Putamen (tissue), 1 donor: ENCODE measurements around the gene CFD.
"Not testable (repeated sequence)": the region's sequence is repeated elsewhere in the genome, so short reads cannot be mapped to it uniquely, and the experiment has no call there.

ENCODE experiments used
- DNase-seq: peaks from one replicate; pipeline ENCODE4 v3.0.0-alpha.2; 2016; ENCODE audit warnings: low spot score

CFD gene

GRCh38 chr19:825897-826644 lies 33.4 kb upstream of the CFD start:
- no peak for DNase-seq

GRCh38 chr19:827314-827709 lies 32.2 kb upstream of the CFD start:
- no peak for DNase-seq

GRCh38 chr19:827710-828321 lies 31.6 kb upstream of the CFD start, which contains the start of gene AZU1:
Gene AZU1 (plus strand): TSS chr19:827837. CDS start chr19:827847, 10 bp downstream.
- no peak for DNase-seq

- no peak for DNase-seq
These were observed 30.2 kb upstream of the CFD start for GRCh38 chr19:829129-829758.

- no peak for DNase-seq
These were observed 27.8 kb upstream of the CFD start for GRCh38 chr19:831407-832369.

GRCh38 chr19:834216-834615 lies 25.2 kb upstream of the CFD start:
- no peak for DNase-seq

- DNase-seq, result no peak
These were observed 24.2 kb upstream of the CFD start for GRCh38 chr19:835210-835810.

- DNase-seq, result no peak
These were observed 18.8 kb upstream of the CFD start, which contains the start of gene PRTN3 for GRCh38 chr19:840519-841206. Gene PRTN3 (plus strand): TSS chr19:840999. CDS start chr19:841009, 10 bp downstream.

- not testable (repeated sequence) for DNase-seq
These were observed 16.7 kb upstream of the CFD start for GRCh38 chr19:842802-843179.

GRCh38 chr19:843180-843835 lies 16.2 kb upstream of the CFD start:
- no peak for DNase-seq

- no peak for DNase-seq
These were observed 15.5 kb upstream of the CFD start for GRCh38 chr19:843836-844545.

GRCh38 chr19:844546-844971 lies 14.9 kb upstream of the CFD start:
- no peak for DNase-seq

- no peak for DNase-seq
These were observed 13.6 kb upstream of the CFD start for GRCh38 chr19:845707-846521.

- DNase-seq, result no peak
These were observed 11.0 kb upstream of the CFD start for GRCh38 chr19:848386-848921.

GRCh38 chr19:849195-849594 lies 10.3 kb upstream of the CFD start:
- not testable (repeated sequence) for DNase-seq

- no peak for DNase-seq
These were observed 9.1 kb upstream of the CFD start for GRCh38 chr19:850221-850978.

GRCh38 chr19:850979-851335 lies 8.5 kb upstream of the CFD start:
- no peak for DNase-seq
